Measurements from ENCODE around the gene OLIG2.

GRCh38 chr21:32991361-32991760 lies 34.4 kb upstream of the OLIG2 start:
- TF ChIP-seq POLR2AphosphoS5 (IDR thresholded peaks at IDR 0.05) (no peak), POLR2A (IDR thresholded peaks at IDR 0.05) (no peak)
